ENCODE measurements around the gene TLN1.

Gene TLN1

GRCh38 chr9:35756275-35757225, 24.6 kb upstream of the TLN1 start:
- Histone ChIP-seq H3K4me2 (ENCODE audit: low read length) (peak overlapping the region; percentile 96), H3K79me2 (no peaks in the 10 kb centered on the region), H3K27ac (peak overlapping the region; percentile 83), H3K27me3 (ENCODE audit: control insufficient read depth, insufficient read depth, low read length) (no peaks in the 10 kb centered on the region), H3K9me3 (ENCODE audit: control insufficient read depth, low read length) (no peaks in the 10 kb centered on the region), H3K36me3 (ENCODE audit: control insufficient read depth, insufficient read depth, low read length) (no peaks in the 10 kb centered on the region), H3K4me1 (no peaks in the 10 kb centered on the region), H2AFZ (peak overlapping the region; percentile 65), H3K4me3 (ENCODE audit: low read depth, low read length) (peak overlapping the region; percentile 72), H3K9ac (peak overlapping the region; percentile 19)
- TF ChIP-seq, protein P1, sequence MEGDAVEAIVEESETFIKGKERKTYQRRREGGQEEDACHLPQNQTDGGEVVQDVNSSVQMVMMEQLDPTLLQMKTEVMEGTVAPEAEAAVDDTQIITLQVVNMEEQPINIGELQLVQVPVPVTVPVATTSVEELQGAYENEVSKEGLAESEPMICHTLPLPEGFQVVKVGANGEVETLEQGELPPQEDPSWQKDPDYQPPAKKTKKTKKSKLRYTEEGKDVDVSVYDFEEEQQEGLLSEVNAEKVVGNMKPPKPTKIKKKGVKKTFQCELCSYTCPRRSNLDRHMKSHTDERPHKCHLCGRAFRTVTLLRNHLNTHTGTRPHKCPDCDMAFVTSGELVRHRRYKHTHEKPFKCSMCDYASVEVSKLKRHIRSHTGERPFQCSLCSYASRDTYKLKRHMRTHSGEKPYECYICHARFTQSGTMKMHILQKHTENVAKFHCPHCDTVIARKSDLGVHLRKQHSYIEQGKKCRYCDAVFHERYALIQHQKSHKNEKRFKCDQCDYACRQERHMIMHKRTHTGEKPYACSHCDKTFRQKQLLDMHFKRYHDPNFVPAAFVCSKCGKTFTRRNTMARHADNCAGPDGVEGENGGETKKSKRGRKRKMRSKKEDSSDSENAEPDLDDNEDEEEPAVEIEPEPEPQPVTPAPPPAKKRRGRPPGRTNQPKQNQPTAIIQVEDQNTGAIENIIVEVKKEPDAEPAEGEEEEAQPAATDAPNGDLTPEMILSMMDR (IDR thresholded peaks at IDR 0.05) = peak; percentile 53

- Histone ChIP-seq H3K9me3 (ENCODE audit: control insufficient read depth, low read length) (no peaks in the 10 kb centered on the region), H3K9ac (no peak overlapping the region), H2AFZ (no peak overlapping the region), H3K4me1 (peaks cover 2% of the 10 kb centered on the region), H3K27ac (no peak overlapping the region), H3K4me3 (ENCODE audit: low read depth, low read length) (no peak overlapping the region), H3K36me3 (ENCODE audit: control insufficient read depth, insufficient read depth, low read length) (no peaks in the 10 kb centered on the region), H3K4me2 (ENCODE audit: low read length) (no peak overlapping the region), H3K79me2 (no peaks in the 10 kb centered on the region), H3K27me3 (ENCODE audit: control insufficient read depth, insufficient read depth, low read length) (no peaks in the 10 kb centered on the region)
- TF ChIP-seq, protein P1 (IDR thresholded peaks at IDR 0.05) = no peak
Measured at GRCh38 chr9:35755071-35755470, 23.1 kb upstream of the TLN1 start.

DNA sequence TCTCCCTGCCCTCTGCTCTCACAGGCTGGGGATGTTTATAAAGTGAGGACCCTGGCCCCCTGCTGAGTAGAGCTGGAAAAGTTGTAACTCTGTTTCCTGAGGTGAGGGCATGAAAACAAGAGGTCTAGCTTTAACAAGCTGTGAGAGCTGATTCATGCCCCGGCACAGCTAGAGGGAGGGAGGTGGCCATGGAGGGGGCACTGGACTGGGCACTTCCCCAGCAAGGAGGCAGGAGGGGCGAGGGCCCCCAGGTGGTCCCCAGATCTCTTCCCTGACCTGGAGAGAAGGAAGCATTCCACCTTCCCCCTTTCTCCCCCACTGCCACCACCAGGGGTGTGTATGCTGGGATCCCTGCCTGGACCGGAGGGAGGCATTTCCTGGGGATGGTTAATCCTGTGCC, 22.3 kb upstream of the TLN1 start, which contains the start of gene MSMP:
Gene MSMP, minus strand, starts transcription at position 13 of the 400 bp plus-strand sequence. CDS start 147 bp downstream, outside the sequence.
- Histone ChIP-seq H3K27ac (no peak within 1 kb of the TSS), H3K4me3 (ENCODE audit: low read depth, low read length) (no peak within 1 kb of the TSS), H3K9me3 (ENCODE audit: control insufficient read depth, low read length) (no peaks in the 10 kb centered on the region), H3K79me2 (no peaks in the 10 kb centered on the region), H3K36me3 (ENCODE audit: control insufficient read depth, insufficient read depth, low read length) (no peaks in the 10 kb centered on the region), H3K4me2 (ENCODE audit: low read length) (no peak within 1 kb of the TSS), H3K9ac (no peak within 1 kb of the TSS), H2AFZ (no peak within 1 kb of the TSS), H3K4me1 (peaks cover 5% of the 10 kb centered on the region), H3K27me3 (ENCODE audit: control insufficient read depth, insufficient read depth, low read length) (no peaks in the 10 kb centered on the region)
- TF ChIP-seq, protein P1 (IDR thresholded peaks at IDR 0.05) = no peak

DNA sequence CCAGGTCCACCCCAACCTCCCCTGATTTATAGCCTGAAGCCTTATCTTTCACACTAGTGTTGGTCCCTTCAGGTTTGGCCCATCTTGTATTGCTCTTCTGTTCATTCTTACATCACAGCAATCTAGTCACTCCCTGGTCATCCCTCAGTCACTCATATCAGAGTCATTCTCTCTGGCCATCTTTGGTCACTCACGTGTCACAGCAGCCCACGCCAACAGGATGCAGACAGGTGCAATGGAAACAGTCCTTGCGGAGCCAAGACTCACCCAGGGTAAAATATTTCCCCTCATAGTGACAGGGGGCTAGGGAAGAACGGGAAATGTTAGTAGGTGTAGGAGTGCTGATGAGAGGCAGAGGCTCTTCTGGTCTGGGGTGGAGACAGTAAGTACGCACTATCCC, 21.5 kb upstream of the TLN1 start:
- H3K4me3 ChIP-seq (ENCODE audit: low read depth, low read length) = no peak overlapping the region
- H3K36me3 ChIP-seq (ENCODE audit: control insufficient read depth, insufficient read depth, low read length) = no peaks in the 10 kb centered on the region
- peaks cover 2% of the 10 kb centered on the region for H3K79me2 ChIP-seq
- H3K9ac ChIP-seq = no peak overlapping the region
- H3K27me3 ChIP-seq (ENCODE audit: control insufficient read depth, insufficient read depth, low read length) = no peaks in the 10 kb centered on the region
- no peaks in the 10 kb centered on the region for H3K9me3 ChIP-seq (ENCODE audit: control insufficient read depth, low read length)
- H3K27ac ChIP-seq = no peak overlapping the region
- TF ChIP-seq, protein P1 (IDR thresholded peaks at IDR 0.05) = no peak
- H3K4me1 ChIP-seq = peaks cover 5% of the 10 kb centered on the region
- no peak overlapping the region for H2AFZ ChIP-seq
- no peak overlapping the region for H3K4me2 ChIP-seq (ENCODE audit: low read length)
